Panc1 (cell line): Measurements from ENCODE around the gene MRPS11. TPM values are rescaled to one million over a fixed set of nuclear protein-coding genes. Genes with fewer than 3 reads are reported as not detected.
"Not testable (repeated sequence)": the region's sequence is repeated elsewhere in the genome, so short reads cannot be mapped to it uniquely, and the experiment has no call there.

ENCODE experiments used
- ATAC-seq: fragments of 200-7000 bp; cut with Tn5 transposase; 2 replicates; pipeline ENCODE4 v1.9.1; 2020; ENCODE audit warnings: mild to moderate bottlenecking, moderate library complexity
- BruUV-seq: library from RNA; stranded (reverse); fragments of 400-500 nt; replicated peaks from 2 replicates; lab custom pipeline; 2021; lab: Mats Ljungman, UMichigan
- CTCF ChIA-PET: fragments of 300-600 bp; sonication (Branson Sonifier 250); formaldehyde crosslinking; loops from one replicate; lab custom pipeline; 2022; ENCODE audit warnings: antibody characterized with exemption; lab: Charles Lee
- POLR2A ChIA-PET: fragments of 300-600 bp; sonication (Branson Sonifier 250); formaldehyde crosslinking; loops from one replicate; lab custom pipeline; 2022; ENCODE audit warnings: antibody characterized with exemption; lab: Charles Lee
- DNase-seq: peaks from one replicate; pipeline ENCODE4 v3.0.0-alpha.2; 2010; ENCODE audit warnings: low read depth, low spot score
- H3K27ac ChIP-seq: 2 replicates; pipeline ENCODE4 v1.5.1; 2011; ENCODE audit warnings: mild to moderate bottlenecking, low read length, inconsistent platforms
- H3K27me3 ChIP-seq: fragments of 200-500 bp; sonication (Bioruptor generic); 2 replicates; pipeline ENCODE4 v1.6.0; 2014; ENCODE audit warnings: low read length, inconsistent platforms; ENCODE audit not compliant: control insufficient read depth, insufficient read depth
- H3K36me3 ChIP-seq: fragments of 200-500 bp; sonication (Bioruptor generic); 2 replicates; pipeline ENCODE4 v1.5.1; 2014; ENCODE audit warnings: inconsistent platforms, mild to moderate bottlenecking, low read length, moderate library complexity; ENCODE audit not compliant: control insufficient read depth, insufficient read depth
- H3K4me1 ChIP-seq: 2 replicates; pipeline ENCODE4 v1.5.1; 2011; ENCODE audit warnings: inconsistent platforms, mild to moderate bottlenecking, low read length, moderate library complexity; ENCODE audit not compliant: control insufficient read depth, insufficient read depth
- H3K4me3 ChIP-seq, 2 experiments: 2 replicates each; pipeline ENCODE4 v1.5.1; 2011 to 2012; ENCODE audit warnings: low read depth in 2 of 2, low read length in 2 of 2, mild to moderate bottlenecking in 2 of 2, inconsistent platforms in 1 of 2, moderate library complexity in 1 of 2
- H3K9me3 ChIP-seq: fragments of 200-500 bp; sonication (Bioruptor generic); 2 replicates; pipeline ENCODE4 v1.5.1; 2014; ENCODE audit warnings: low read depth, mild to moderate bottlenecking, inconsistent platforms, low read length, moderate library complexity; ENCODE audit not compliant: control insufficient read depth, insufficient read depth
- CTCF ChIP-seq: fragments of 450-650 bp; IDR thresholded peaks from 2 replicates; pipeline ENCODE4 v1.5.1; 2017; ENCODE audit warnings: mild to moderate bottlenecking
- POLR2AphosphoS5 ChIP-seq: IDR thresholded peaks from 2 replicates; pipeline ENCODE4 v1.6.1; 2012; ENCODE audit warnings: mild to moderate bottlenecking, low read depth, low read length, moderate library complexity
- REST ChIP-seq, 2 experiments: IDR thresholded peaks; 2 replicates each; pipeline ENCODE4 v1.6.1; 2011 to 2012; ENCODE audit warnings: low read depth in 2 of 2, control low read depth in 1 of 2, low read length in 1 of 2, mild to moderate bottlenecking in 1 of 2, moderate library complexity in 1 of 2; ENCODE audit not compliant: insufficient read depth in 1 of 2
- SIN3A ChIP-seq: IDR thresholded peaks from 2 replicates; pipeline ENCODE4 v1.6.1; 2012; ENCODE audit warnings: low read depth, mild to moderate bottlenecking, low read length, moderate library complexity, borderline replicate concordance; ENCODE audit not compliant: insufficient read depth
- TCF7L2 ChIP-seq: IDR thresholded peaks from 2 replicates; pipeline ENCODE4 v1.6.1; 2011; ENCODE audit warnings: mild to moderate bottlenecking, low read depth, low read length, inconsistent platforms
- in situ Hi-C: cut with HindIII; loops from 2 replicates; pipeline ENCODE4 v1.10.0; 2016; ENCODE audit warnings: low sequenced_read_pairs, low pct_unique_long_range_greater_than_20kb
- intact Hi-C: fragments of 100-400 bp; cut with micrococcal nuclease; formaldehyde crosslinking; loops from one replicate; pipeline ENCODE4 v1.10.0; 2022; ENCODE audit not compliant: unreplicated experiment
- total RNA-seq: library from RNA; stranded (reverse); gene quantifications from one replicate; pipeline ENCODE4 v1.2.1, GENCODE V29; 2021; ENCODE audit not compliant: unreplicated experiment

MRPS11 gene
- total RNA-seq, 1 experiment from 2014 or later, result 76.9 TPM

GRCh38 chr15:88472225-88472624, 4.7 kb downstream of the MRPS11 start:
- DNase-seq (no peak), ATAC-seq (no peak)
- intact Hi-C loops, result no loop called here
- H3K27ac ChIP-seq, result no peak overlapping the region
- in situ Hi-C loops, result no loop called here
- no peaks in the 10 kb centered on the region; the same call in 1 of the 2 replicates for H3K36me3 ChIP-seq
- no peaks in the 10 kb centered on the region for H3K27me3 ChIP-seq
- BruUV-seq, result no TSS peak
- no peaks in the 10 kb centered on the region for H3K9me3 ChIP-seq
- POLR2A ChIA-PET, result no interaction called here
- no peaks in the 10 kb centered on the region; the same call in 1 of the 2 replicates for H3K4me1 ChIP-seq
- no peak overlapping the region for H3K4me3 ChIP-seq
- TF ChIP-seq REST (IDR thresholded peaks at IDR 0.05; ENCODE audit: insufficient read depth in 1 of 2, low read depth in 2 of 2, low read length in 1 of 2) (no peak), CTCF (no peak), TCF7L2 (no peak), SIN3A (no peak), POLR2AphosphoS5 (no peak)
- CTCF ChIA-PET, result no interaction called here

- intact Hi-C loops, DNase-seq, H3K4me1 ChIP-seq, CTCF ChIA-PET, POLR2A ChIA-PET, H3K27me3 ChIP-seq, H3K27ac ChIP-seq, H3K9me3 ChIP-seq, H3K4me3 ChIP-seq, ATAC-seq, BruUV-seq, H3K36me3 ChIP-seq, in situ Hi-C loops: not testable (repeated sequence)
These were observed 6.3 kb downstream of the MRPS11 start for GRCh38 chr15:88473661-88474293.

- peak; percentile 50; the same call in 1 of the 2 replicates for ATAC-seq
- Histone ChIP-seq H3K27me3 (no peaks in the 10 kb centered on the region), H3K4me3 (no peak overlapping the region), H3K4me1 (no peaks in the 10 kb centered on the region), H3K27ac (no peak overlapping the region), H3K36me3 (peaks cover 3% of the 10 kb centered on the region; the same call in 1 of the 2 replicates), H3K9me3 (no peaks in the 10 kb centered on the region)
- in situ Hi-C loops (no loop called here), intact Hi-C loops (loop anchor here (1.0 kb wide), 1 partner anchor 138 kb away; no protein-coding TSS in a partner anchor)
- TF ChIP-seq CTCF, result peak; percentile 79
- no peak for TF ChIP-seq POLR2AphosphoS5
- POLR2A ChIA-PET, result no interaction called here
- no TSS peak for BruUV-seq
- CTCF ChIA-PET, result interaction anchor here (0.8 kb wide), 2 partner anchors 138 to 488 kb away, joined by 3 to 4 read pairs; no protein-coding TSS in a partner anchor
- no peak for DNase-seq
These were observed 9.1 kb downstream of the MRPS11 start for GRCh38 chr15:88476635-88477060.
